Spleen (tissue), 11 donors: Measurements from ENCODE around the gene CLDN34. TPM values are rescaled to one million over a fixed set of nuclear protein-coding genes. Genes with fewer than 3 reads are reported as not detected.

Source experiments
- DNase-seq: peaks from one replicate; pipeline ENCODE4 v3.0.0-alpha.2; 2020
- H3K27ac ChIP-seq, 8 donors: fragments of 200-600 bp; sonication (generic) in 7 of 8; 1 replicate in 4 of 8; 2 replicates in 4 of 8; pipeline versions ENCODE4 v1.5.0 to v1.8.0; 2016 to 2021; ENCODE audit warnings: inconsistent platforms in 4 of 8, mild to moderate bottlenecking in 4 of 8, moderate library complexity in 1 of 8
- H3K27me3 ChIP-seq, 7 donors: fragments of 200-600 bp; sonication (generic) in 6 of 7; replicated peaks in 1 of 7; 1 replicate in 4 of 7; 2 replicates in 3 of 7; pipeline versions ENCODE4 v1.5.0 to v1.8.0; 2016 to 2021; ENCODE audit warnings: inconsistent platforms in 3 of 7, mild to moderate bottlenecking in 1 of 7
- H3K36me3 ChIP-seq, 6 donors: fragments of 200-600 bp; sonication (generic) in 5 of 6; 1 replicate in 4 of 6; 2 replicates in 2 of 6; pipeline versions ENCODE4 v1.5.0 to v1.8.0; 2016 to 2021; ENCODE audit warnings: inconsistent platforms in 2 of 6
- H3K4me1 ChIP-seq, 6 donors: fragments of 200-600 bp; sonication (generic) in 5 of 6; 1 replicate in 3 of 6; 2 replicates in 3 of 6; pipeline versions ENCODE4 v1.5.0 to v1.8.0; 2016 to 2021; ENCODE audit warnings: inconsistent platforms in 3 of 6
- H3K4me3 ChIP-seq, 8 donors: fragments of 200-600 bp; sonication (generic) in 7 of 8; 1 replicate in 4 of 8; 2 replicates in 4 of 8; pipeline versions ENCODE4 v1.5.0 to v1.8.0; 2016 to 2021; ENCODE audit warnings: inconsistent platforms in 4 of 8, mild to moderate bottlenecking in 4 of 8, moderate library complexity in 2 of 8
- H3K9me3 ChIP-seq, 8 donors: fragments of 200-600 bp; sonication (generic) in 7 of 8; 1 replicate in 4 of 8; 2 replicates in 4 of 8; pipeline versions ENCODE4 v1.5.0 to v1.8.0; 2016 to 2021; ENCODE audit warnings: inconsistent platforms in 4 of 8
- POLR2A ChIP-seq, 3 donors: fragments of 450-650 bp; IDR thresholded peaks; one replicate each; pipeline ENCODE4 v1.5.1; 2017; ENCODE audit warnings: antibody characterized with exemption in 3 of 3, mild to moderate bottlenecking in 1 of 3
- POLR2AphosphoS5 ChIP-seq, 3 donors: sonication (generic); formaldehyde crosslinking; IDR thresholded peaks; one replicate each; pipeline ENCODE4 v1.5.1; 2017; ENCODE audit warnings: antibody characterized with exemption in 3 of 3
- WGBS, 5 donors: extraction: QIAGEN DNeasy Blood & Tissue Kit in 3 of 5; methylation state at CpG; one replicate each; pipeline versions ENCODE4 v1.1.5 to v1.1.7; 2013 to 2018; 5-methylcytosine and 5-hydroxymethylcytosine counted together
- intact Hi-C: fragments of 100-400 bp; cut with DNase I; formaldehyde crosslinking; loops from one replicate; pipeline ENCODE4 v1.15.0; 2023; ENCODE audit warnings: low total_unique reads
- polyA plus RNA-seq, 3 donors: library from polyadenylated mRNA; stranded (reverse); fragments of 200-250 nt; gene quantifications; one replicate each; pipeline ENCODE4 v1.2.1, GENCODE V29; 2013
- total RNA-seq, 7 donors: library from RNA; depleted of rRNA in 3 of 7; stranded (reverse); fragments of >200 nt in 3 of 7; fragmentation: NEBNext Ultra II Directional in 4 of 7; extraction: Animal tissue kit (Norgen Biotek cat#: 25700) in 4 of 7; gene quantifications; one replicate each; pipeline versions ENCODE4 v1.1.0 to v1.2.1, GENCODE V29; 2016 to 2021
- TF ChIP-seq, protein P1 (sequence below), 11 experiments: fragments of 200-600 bp in 7 of 11; fragments of 450-650 bp in 4 of 11; sonication (generic) in 4 of 11; IDR thresholded peaks in 8 of 11; conservative IDR thresholded peaks in 3 of 11; 1 replicate in 7 of 11; 2 replicates in 4 of 11; pipeline versions ENCODE4 v1.4.0 to v1.8.0; 2016 to 2021; ENCODE audit warnings: antibody characterized with exemption in 11 of 11, inconsistent platforms in 4 of 11, mild to moderate bottlenecking in 1 of 11
- donor health status: healthy with polysubstance abuse.
- donor health status: DM: no; HTN: no; CAD: no; lungs with moderate emphysema.
- donor health status: DM: no; HTN: no; CAD: no.
- donor health status: Bipolar disorder and iron deficiency.
- donor health status: healthy.
- donor health status: DM: no; HTN: no; CAD: no.
- donor health status: DM: yes; HTN: yes; CAD: no.

Gene CLDN34
- total and polyA plus RNA-seq, 10 donors: not detected

- Histone ChIP-seq H3K4me1 (peaks cover 0 to 4% (median 0%) of the 10 kb centered on the region in 6 donors), H3K9me3 (peaks cover 0 to 32% (median 14%) of the 10 kb centered on the region in 8 donors), H3K27me3 (peaks cover 0 to 3% (median 0%) of the 10 kb centered on the region in 7 donors), H3K36me3 (no peaks in the 10 kb centered on the region), H3K27ac (no peak overlapping the region), H3K4me3 (no peak overlapping the region)
- intact Hi-C loops: no loop called here
- no peak for DNase-seq
- WGBS, 5 donors: 65 to 89% (median 87%) methylated on average over 1 to 2 of the region's 2 CpGs
- TF ChIP-seq POLR2A (IDR thresholded peaks at IDR 0.05) (no peak), POLR2AphosphoS5 (IDR thresholded peaks at IDR 0.05) (no peak)
- TF ChIP-seq, protein P1, sequence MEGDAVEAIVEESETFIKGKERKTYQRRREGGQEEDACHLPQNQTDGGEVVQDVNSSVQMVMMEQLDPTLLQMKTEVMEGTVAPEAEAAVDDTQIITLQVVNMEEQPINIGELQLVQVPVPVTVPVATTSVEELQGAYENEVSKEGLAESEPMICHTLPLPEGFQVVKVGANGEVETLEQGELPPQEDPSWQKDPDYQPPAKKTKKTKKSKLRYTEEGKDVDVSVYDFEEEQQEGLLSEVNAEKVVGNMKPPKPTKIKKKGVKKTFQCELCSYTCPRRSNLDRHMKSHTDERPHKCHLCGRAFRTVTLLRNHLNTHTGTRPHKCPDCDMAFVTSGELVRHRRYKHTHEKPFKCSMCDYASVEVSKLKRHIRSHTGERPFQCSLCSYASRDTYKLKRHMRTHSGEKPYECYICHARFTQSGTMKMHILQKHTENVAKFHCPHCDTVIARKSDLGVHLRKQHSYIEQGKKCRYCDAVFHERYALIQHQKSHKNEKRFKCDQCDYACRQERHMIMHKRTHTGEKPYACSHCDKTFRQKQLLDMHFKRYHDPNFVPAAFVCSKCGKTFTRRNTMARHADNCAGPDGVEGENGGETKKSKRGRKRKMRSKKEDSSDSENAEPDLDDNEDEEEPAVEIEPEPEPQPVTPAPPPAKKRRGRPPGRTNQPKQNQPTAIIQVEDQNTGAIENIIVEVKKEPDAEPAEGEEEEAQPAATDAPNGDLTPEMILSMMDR (IDR thresholded peaks at IDR 0.05 in 8 of 11, conservative IDR thresholded peaks at IDR 0.05 in 3 of 11): no peak
Observed at GRCh38 chrX:9953396-9953795, 13.8 kb upstream of the CLDN34 start.

GRCh38 chrX:9955506-9955905 lies 11.7 kb upstream of the CLDN34 start:
- H3K36me3 ChIP-seq: no peaks in the 10 kb centered on the region
- DNase-seq: no peak
- peaks cover 0 to 5% (median 0%) of the 10 kb centered on the region in 7 donors for H3K27me3 ChIP-seq
- no peak overlapping the region for H3K27ac ChIP-seq
- intact Hi-C loops: no loop called here
- WGBS, 5 donors: 71 to 92% (median 77%) methylated on average over 6 of the region's 6 CpGs
- H3K4me1 ChIP-seq: peaks cover 0 to 6% (median 0%) of the 10 kb centered on the region in 6 donors
- TF ChIP-seq POLR2AphosphoS5 (IDR thresholded peaks at IDR 0.05): no peak
- TF ChIP-seq POLR2A (IDR thresholded peaks at IDR 0.05): no peak
- TF ChIP-seq, protein P1 (IDR thresholded peaks at IDR 0.05 in 8 of 11, conservative IDR thresholded peaks at IDR 0.05 in 3 of 11): no peak
- H3K4me3 ChIP-seq: no peak overlapping the region
- H3K9me3 ChIP-seq: peaks cover 0 to 32% (median 14%) of the 10 kb centered on the region in 8 donors

DNA sequence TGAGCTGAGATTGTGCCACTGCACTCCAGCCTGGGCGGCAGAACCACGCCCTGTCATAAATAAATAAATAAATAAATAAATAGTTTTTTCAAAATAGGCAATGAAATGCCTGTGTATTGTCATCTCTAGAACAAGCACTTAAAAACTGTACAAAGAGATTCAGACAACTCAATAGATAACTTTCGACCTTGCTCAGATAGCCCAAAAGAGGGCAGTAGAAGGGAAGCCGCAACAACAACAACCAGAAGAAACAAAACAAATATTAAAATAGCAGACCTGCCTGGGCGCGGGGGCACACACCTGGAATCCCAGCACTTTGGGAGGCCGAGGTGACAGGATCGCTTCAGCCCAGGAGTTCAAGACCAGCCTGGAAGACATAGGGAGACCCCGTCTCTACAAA lies 9.4 kb upstream of the CLDN34 start:
- no peak overlapping the region for H3K27ac ChIP-seq
- TF ChIP-seq POLR2AphosphoS5 (IDR thresholded peaks at IDR 0.05): no peak
- TF ChIP-seq, protein P1 (IDR thresholded peaks at IDR 0.05 in 8 of 11, conservative IDR thresholded peaks at IDR 0.05 in 3 of 11): no peak
- no peak for TF ChIP-seq POLR2A (IDR thresholded peaks at IDR 0.05)
- DNase-seq: peak; percentile 8
- no peak overlapping the region for H3K4me3 ChIP-seq
- peaks cover 0 to 6% (median 0%) of the 10 kb centered on the region in 6 donors for H3K4me1 ChIP-seq
- intact Hi-C loops: no loop called here
- H3K27me3 ChIP-seq: peaks cover 0 to 14% (median 0%) of the 10 kb centered on the region in 7 donors
- 75 to 82% (median 79%) methylated on average over 9 of the region's 9 CpGs for WGBS, 5 donors
- H3K9me3 ChIP-seq: peaks cover 0 to 24% (median 11%) of the 10 kb centered on the region in 8 donors
- no peaks in the 10 kb centered on the region for H3K36me3 ChIP-seq

DNA sequence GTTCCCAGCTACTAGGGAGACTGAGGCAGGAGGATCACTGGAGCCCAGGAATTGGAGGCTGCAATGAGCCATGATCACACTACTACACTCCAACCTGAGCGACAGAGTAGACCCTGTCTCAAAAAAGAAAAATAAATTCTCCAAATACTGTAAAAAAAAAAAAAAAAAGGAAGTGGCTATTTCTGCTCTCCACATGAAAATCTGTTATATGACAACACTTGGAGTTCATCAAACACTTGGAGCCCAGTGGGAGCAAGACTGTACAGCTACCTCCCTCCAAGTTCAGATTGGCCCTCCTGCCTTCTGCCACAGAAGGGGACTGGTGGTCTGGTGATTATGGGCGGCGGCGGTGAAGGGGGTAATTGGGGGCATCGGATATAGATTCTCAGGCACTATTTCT lies 9.0 kb upstream of the CLDN34 start:
- WGBS, 5 donors: 54 to 86% (median 80%) methylated on average over 5 of the region's 5 CpGs
- Histone ChIP-seq H3K4me3 (no peak overlapping the region), H3K27ac (no peak overlapping the region), H3K36me3 (no peaks in the 10 kb centered on the region), H3K27me3 (peaks cover 0 to 14% (median 0%) of the 10 kb centered on the region in 7 donors), H3K9me3 (peaks cover 0 to 19% (median 7%) of the 10 kb centered on the region in 8 donors), H3K4me1 (peaks cover 0 to 6% (median 0%) of the 10 kb centered on the region in 6 donors)
- DNase-seq: no peak
- TF ChIP-seq POLR2A (IDR thresholded peaks at IDR 0.05) (no peak), POLR2AphosphoS5 (IDR thresholded peaks at IDR 0.05) (no peak)
- TF ChIP-seq, protein P1 (IDR thresholded peaks at IDR 0.05 in 8 of 11, conservative IDR thresholded peaks at IDR 0.05 in 3 of 11): no peak
- intact Hi-C loops: no loop called here
